H9 (cell line): ENCODE measurements around the gene RGS6. TPM values are rescaled to one million over a fixed set of nuclear protein-coding genes. Genes with fewer than 3 reads are reported as not detected.

Source experiments
- DNase-seq: peaks from one replicate; pipeline ENCODE4 v3.0.0-alpha.2; 2017
- H2AFZ ChIP-seq: one replicate; pipeline ENCODE4 v1.6.1; 2013; ENCODE audit warnings: mild to moderate bottlenecking, low read length, control low read depth, moderate library complexity
- H2AK5ac ChIP-seq: 2 replicates; pipeline ENCODE4 v1.6.1; 2013; ENCODE audit warnings: low read length, control low read depth, mixed read lengths; ENCODE audit not compliant: insufficient read length
- H2BK120ac ChIP-seq: one replicate; pipeline ENCODE4 v1.6.1; 2013; ENCODE audit warnings: low read depth, mild to moderate bottlenecking, low read length, control low read depth, inconsistent platforms; ENCODE audit not compliant: poor library complexity, severe bottlenecking
- H2BK12ac ChIP-seq: 2 replicates; pipeline ENCODE4 v1.6.1; 2013; ENCODE audit warnings: low read length, control low read depth, mixed read lengths, low read depth; ENCODE audit not compliant: insufficient read length
- H2BK15ac ChIP-seq: 2 replicates; pipeline ENCODE4 v1.6.1; 2013; ENCODE audit warnings: low read depth, low read length, control low read depth
- H2BK20ac ChIP-seq: one replicate; pipeline ENCODE4 v1.6.1; 2013; ENCODE audit warnings: low read depth, mild to moderate bottlenecking, low read length, control low read depth, inconsistent platforms; ENCODE audit not compliant: poor library complexity, severe bottlenecking
- H2BK5ac ChIP-seq: 2 replicates; pipeline ENCODE4 v1.6.1; 2013; ENCODE audit warnings: low read length, control low read depth, mixed read lengths; ENCODE audit not compliant: insufficient read length
- H3K14ac ChIP-seq: 2 replicates; pipeline ENCODE4 v1.6.1; 2013; ENCODE audit warnings: low read length, control low read depth; ENCODE audit not compliant: insufficient read depth
- H3K18ac ChIP-seq: 2 replicates; pipeline ENCODE4 v1.6.1; 2013; ENCODE audit warnings: low read depth, mild to moderate bottlenecking, mixed read lengths, low read length, control low read depth; ENCODE audit not compliant: insufficient read length
- H3K23ac ChIP-seq: 2 replicates; pipeline ENCODE4 v1.6.1; 2013; ENCODE audit warnings: low read length, control low read depth, mixed read lengths, low read depth; ENCODE audit not compliant: insufficient read length
- H3K23me2 ChIP-seq: 2 replicates; pipeline ENCODE4 v1.6.1; 2013; ENCODE audit warnings: low read depth, mild to moderate bottlenecking, mixed read lengths, low read length, control low read depth; ENCODE audit not compliant: insufficient read length, poor library complexity, severe bottlenecking
- H3K27ac ChIP-seq: 2 replicates; pipeline ENCODE4 v1.5.1; 2013; ENCODE audit warnings: low read length, control low read depth, mixed read lengths, low read depth; ENCODE audit not compliant: insufficient read length
- H3K27me3 ChIP-seq: 2 replicates; pipeline ENCODE4 v1.6.1; 2013; ENCODE audit warnings: low read length, control low read depth, inconsistent platforms; ENCODE audit not compliant: insufficient read depth
- H3K4ac ChIP-seq: 2 replicates; pipeline ENCODE4 v1.6.1; 2013; ENCODE audit warnings: low read depth, mild to moderate bottlenecking, control low read depth, inconsistent platforms, low read length, moderate library complexity
- H3K4me1 ChIP-seq: 2 replicates; pipeline ENCODE4 v1.6.1; 2013; ENCODE audit warnings: low read length, control low read depth, inconsistent platforms; ENCODE audit not compliant: insufficient read depth
- H3K4me2 ChIP-seq: 2 replicates; pipeline ENCODE4 v1.6.1; 2013; ENCODE audit warnings: low read length, control low read depth, mixed read lengths; ENCODE audit not compliant: insufficient read length, insufficient read depth
- H3K56ac ChIP-seq: 2 replicates; pipeline ENCODE4 v1.6.1; 2013; ENCODE audit warnings: low read depth, mild to moderate bottlenecking, mixed read lengths, low read length, control low read depth; ENCODE audit not compliant: insufficient read length
- H3K79me1 ChIP-seq: 2 replicates; pipeline ENCODE4 v1.6.1; 2013; ENCODE audit warnings: low read depth, mild to moderate bottlenecking, moderate library complexity, low read length, control low read depth, inconsistent platforms; ENCODE audit not compliant: insufficient read depth, poor library complexity, severe bottlenecking
- H3K79me2 ChIP-seq: 2 replicates; pipeline ENCODE4 v1.6.1; 2013; ENCODE audit warnings: low read length, control low read depth, inconsistent platforms; ENCODE audit not compliant: insufficient read depth
- H3K9ac ChIP-seq: 2 replicates; pipeline ENCODE4 v1.6.1; 2013; ENCODE audit warnings: low read length, control low read depth, mixed read lengths; ENCODE audit not compliant: insufficient read length; ENCODE audit errors: extremely low read depth
- H3K9me3 ChIP-seq: one replicate; pipeline ENCODE4 v1.6.1; 2013; ENCODE audit warnings: low read depth, low read length, inconsistent platforms; ENCODE audit not compliant: control insufficient read depth
- H3T11ph ChIP-seq: one replicate; pipeline ENCODE4 v1.6.1; 2013; ENCODE audit warnings: mild to moderate bottlenecking, low read length, control low read depth, inconsistent platforms
- H4K20me1 ChIP-seq: one replicate; pipeline ENCODE4 v1.6.1; 2013; ENCODE audit not compliant: control insufficient read depth, insufficient read length, insufficient read depth
- H4K5ac ChIP-seq: 2 replicates; pipeline ENCODE4 v1.6.1; 2013; ENCODE audit warnings: low read depth, mild to moderate bottlenecking, mixed read lengths, low read length, control low read depth; ENCODE audit not compliant: insufficient read length
- H4K8ac ChIP-seq: replicated peaks from 2 replicates; pipeline ENCODE4 v1.6.1; 2013; ENCODE audit warnings: low read length, control low read depth, mixed read lengths, low read depth; ENCODE audit not compliant: insufficient read length
- H4K91ac ChIP-seq: 2 replicates; pipeline ENCODE4 v1.6.1; 2013; ENCODE audit warnings: low read depth, mild to moderate bottlenecking, moderate library complexity, mixed read lengths, low read length, control low read depth; ENCODE audit not compliant: insufficient read length
- H3K27ac Mint-ChIP-seq, 3 experiments: 2 replicates in 2 of 3; 3 replicates in 1 of 3; pipeline ENCODE4 v1.8.0; 2020 to 2021; ENCODE audit warnings: mixed read lengths in 3 of 3, mild to moderate bottlenecking in 1 of 3, moderate library complexity in 1 of 3
- H3K27me3 Mint-ChIP-seq: 2 replicates; pipeline ENCODE4 v1.8.0; 2021; ENCODE audit warnings: low read depth, mild to moderate bottlenecking, moderate library complexity, mixed read lengths
- H3K36me3 Mint-ChIP-seq, 3 experiments: 2 replicates in 2 of 3; 3 replicates in 1 of 3; pipeline ENCODE4 v1.8.0; 2020 to 2021; ENCODE audit warnings: low read depth in 3 of 3, mixed read lengths in 3 of 3; ENCODE audit not compliant: insufficient read depth in 1 of 3
- H3K4me1 Mint-ChIP-seq, 2 experiments: 2 replicates each; pipeline ENCODE4 v1.8.0; 2020; ENCODE audit warnings: mixed read lengths in 2 of 2
- H3K4me3 Mint-ChIP-seq, 2 experiments: 2 replicates in 1 of 2; 3 replicates in 1 of 2; pipeline ENCODE4 v1.8.0; 2020 to 2021; ENCODE audit warnings: mild to moderate bottlenecking in 2 of 2, mixed read lengths in 2 of 2, moderate library complexity in 1 of 2
- H3K9me3 Mint-ChIP-seq, 2 experiments: 2 replicates in 1 of 2; 3 replicates in 1 of 2; pipeline ENCODE4 v1.8.0; 2020; ENCODE audit warnings: mild to moderate bottlenecking in 2 of 2, mixed read lengths in 2 of 2, moderate library complexity in 1 of 2
- WGBS: extraction: QIAGEN DNeasy Blood & Tissue Kit; methylation state at CpG from one replicate; pipeline ENCODE4 v1.1.7; 2013; ENCODE audit warnings: missing lambda C conversion rate, low lambda C conversion rate, mixed read lengths; ENCODE audit not compliant: insufficient read length; ENCODE audit errors: extremely low coverage; 5-methylcytosine and 5-hydroxymethylcytosine counted together
- total RNA-seq: library from RNA; stranded (reverse); gene quantifications from 2 replicates; pipeline ENCODE4 v1.2.1, GENCODE V29; 2021
- TF ChIP-seq, protein P1 (sequence below): fragments of 200-600 bp; sonication (generic); conservative IDR thresholded peaks from 3 replicates; pipeline ENCODE4 v1.8.0; 2021; ENCODE audit warnings: antibody characterized with exemption, mild to moderate bottlenecking

Gene RGS6
- total RNA-seq, 1 experiment from 2014 or later: 3.0 TPM

DNA sequence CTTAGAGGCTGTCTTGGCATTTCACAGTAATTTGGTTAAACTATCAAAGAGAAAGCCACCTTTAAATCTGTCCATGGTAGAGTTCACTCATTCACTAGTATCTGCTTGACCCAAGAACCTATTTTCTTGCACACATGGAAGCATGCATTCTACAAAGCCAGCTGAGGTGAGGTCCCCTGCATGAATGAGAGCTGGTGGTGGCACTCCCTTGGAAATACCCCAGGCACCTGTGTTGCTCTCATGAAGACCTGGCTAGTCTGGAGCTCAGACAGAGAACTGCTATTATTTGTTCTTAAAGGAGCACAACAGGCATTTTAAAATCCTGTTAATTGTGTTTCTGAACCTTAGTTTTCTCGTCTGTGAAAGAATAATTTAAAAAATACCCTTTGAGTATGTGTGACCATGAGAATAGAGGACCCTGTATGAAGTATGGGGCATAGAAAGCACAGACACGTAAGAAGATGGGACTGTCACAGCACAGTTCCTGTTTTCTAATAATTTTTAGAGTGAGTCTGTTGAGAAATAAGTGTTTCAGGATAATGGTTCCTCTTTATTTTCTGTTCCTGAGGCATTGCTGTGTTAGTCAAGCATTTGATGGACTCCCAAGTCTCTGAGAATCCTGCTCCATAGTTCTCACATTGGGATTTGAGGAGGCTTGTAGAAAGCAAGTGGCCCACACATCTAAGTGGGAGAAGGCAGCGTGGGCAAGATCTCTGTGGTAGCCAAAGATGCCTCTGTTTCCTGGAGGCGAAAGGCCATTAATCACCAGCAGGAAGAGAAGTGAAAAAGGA lies 10.9 kb downstream of the RGS6 start:
- H3K27ac Mint-ChIP-seq: no peak overlapping the region
- peaks cover under 1% of the 10 kb centered on the region for H3K27me3 Mint-ChIP-seq

More for the DNA sequence above, 10.9 kb downstream of the RGS6 start:
- no peaks in the 10 kb centered on the region for H3K79me1 ChIP-seq
- no peak overlapping the region for H3K18ac ChIP-seq
- H2BK20ac ChIP-seq: no peak overlapping the region
- no peak overlapping the region for H2BK5ac ChIP-seq
- H3K9me3 ChIP-seq: no peaks in the 10 kb centered on the region
- H3K27me3 ChIP-seq: no peaks in the 10 kb centered on the region
- H3K56ac ChIP-seq: no peak overlapping the region
- H3K9ac ChIP-seq: no peak overlapping the region
- no peak overlapping the region for H2AFZ ChIP-seq
- H3K23ac ChIP-seq: no peak overlapping the region
- no peak for DNase-seq
- H3K9me3 Mint-ChIP-seq: peaks cover 8 to 19% of the 10 kb centered on the region in 2 experiments; a peak in 4 of 5 replicates
- no peak overlapping the region for H2AK5ac ChIP-seq
- H3K36me3 Mint-ChIP-seq: peaks cover 3 to 12% (median 5%) of the 10 kb centered on the region in 3 experiments; a peak in 6 of 7 replicates
- H4K5ac ChIP-seq: no peak overlapping the region
- H4K91ac ChIP-seq: no peak overlapping the region
- no peaks in the 10 kb centered on the region; a peak in 1 of 4 replicates for H3K4me1 Mint-ChIP-seq
- H2BK12ac ChIP-seq: no peak overlapping the region
- no CpG with 5 or more reads among the region's 4 CpGs for WGBS
- no peaks in the 10 kb centered on the region for H3K23me2 ChIP-seq
- H4K20me1 ChIP-seq: no peaks in the 10 kb centered on the region
- no peak overlapping the region for H3T11ph ChIP-seq
- no peak overlapping the region for H2BK120ac ChIP-seq
- no peak overlapping the region for H2BK15ac ChIP-seq
- H3K27ac ChIP-seq: no peak overlapping the region
- H3K4me2 ChIP-seq: no peak overlapping the region
- no peak overlapping the region for H4K8ac ChIP-seq
- H3K14ac ChIP-seq: no peak overlapping the region
- no peaks in the 10 kb centered on the region for H3K79me2 ChIP-seq
- TF ChIP-seq, protein P1, sequence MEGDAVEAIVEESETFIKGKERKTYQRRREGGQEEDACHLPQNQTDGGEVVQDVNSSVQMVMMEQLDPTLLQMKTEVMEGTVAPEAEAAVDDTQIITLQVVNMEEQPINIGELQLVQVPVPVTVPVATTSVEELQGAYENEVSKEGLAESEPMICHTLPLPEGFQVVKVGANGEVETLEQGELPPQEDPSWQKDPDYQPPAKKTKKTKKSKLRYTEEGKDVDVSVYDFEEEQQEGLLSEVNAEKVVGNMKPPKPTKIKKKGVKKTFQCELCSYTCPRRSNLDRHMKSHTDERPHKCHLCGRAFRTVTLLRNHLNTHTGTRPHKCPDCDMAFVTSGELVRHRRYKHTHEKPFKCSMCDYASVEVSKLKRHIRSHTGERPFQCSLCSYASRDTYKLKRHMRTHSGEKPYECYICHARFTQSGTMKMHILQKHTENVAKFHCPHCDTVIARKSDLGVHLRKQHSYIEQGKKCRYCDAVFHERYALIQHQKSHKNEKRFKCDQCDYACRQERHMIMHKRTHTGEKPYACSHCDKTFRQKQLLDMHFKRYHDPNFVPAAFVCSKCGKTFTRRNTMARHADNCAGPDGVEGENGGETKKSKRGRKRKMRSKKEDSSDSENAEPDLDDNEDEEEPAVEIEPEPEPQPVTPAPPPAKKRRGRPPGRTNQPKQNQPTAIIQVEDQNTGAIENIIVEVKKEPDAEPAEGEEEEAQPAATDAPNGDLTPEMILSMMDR: no peak
- no peak overlapping the region for H3K4me3 Mint-ChIP-seq
- no peaks in the 10 kb centered on the region for H3K4me1 ChIP-seq
- H3K4ac ChIP-seq: no peak overlapping the region
